H4 (cell line): Measurements from ENCODE around the gene CDKN1C. TPM values are rescaled to one million over a fixed set of nuclear protein-coding genes. Genes with fewer than 3 reads are reported as not detected.
A peak's percentile ranks its signal among the peaks of the same experiment; 100 is the strongest.

Experiments
- DNase-seq: peaks from one replicate; pipeline ENCODE4 v3.0.0-alpha.2; 2015; ENCODE audit warnings: low spot score
- total RNA-seq: library from RNA; depleted of rRNA; stranded (reverse); fragments of >200 nt; shearing (Covaris generic); gene quantifications from 2 replicates; pipeline ENCODE4 v1.2.3, GENCODE V29; 2014

The CDKN1C gene
- total RNA-seq, 1 experiment from 2014 or later = 5.1 TPM

DNA sequence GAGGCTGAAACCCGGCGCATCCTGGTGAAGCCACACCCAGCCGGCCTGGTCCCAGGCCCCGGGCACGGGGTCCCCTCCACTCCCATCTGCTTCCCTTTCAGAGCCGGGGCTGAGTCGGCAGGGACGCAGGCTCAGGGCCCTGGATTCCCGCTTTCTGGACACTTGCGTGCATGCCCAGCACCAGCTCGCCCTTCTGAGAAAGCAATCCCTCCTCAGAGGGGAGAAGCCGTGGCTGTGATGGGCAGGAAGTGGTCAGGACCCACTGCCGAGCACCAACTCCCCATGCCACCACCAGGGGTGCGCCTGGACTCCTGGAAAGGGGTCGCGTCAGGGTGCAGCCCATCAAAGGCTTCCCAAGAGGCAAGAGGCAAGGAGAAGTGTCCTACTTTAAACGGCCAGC is 15.1 kb downstream of the CDKN1C start:
- DNase-seq = no peak

DNA sequence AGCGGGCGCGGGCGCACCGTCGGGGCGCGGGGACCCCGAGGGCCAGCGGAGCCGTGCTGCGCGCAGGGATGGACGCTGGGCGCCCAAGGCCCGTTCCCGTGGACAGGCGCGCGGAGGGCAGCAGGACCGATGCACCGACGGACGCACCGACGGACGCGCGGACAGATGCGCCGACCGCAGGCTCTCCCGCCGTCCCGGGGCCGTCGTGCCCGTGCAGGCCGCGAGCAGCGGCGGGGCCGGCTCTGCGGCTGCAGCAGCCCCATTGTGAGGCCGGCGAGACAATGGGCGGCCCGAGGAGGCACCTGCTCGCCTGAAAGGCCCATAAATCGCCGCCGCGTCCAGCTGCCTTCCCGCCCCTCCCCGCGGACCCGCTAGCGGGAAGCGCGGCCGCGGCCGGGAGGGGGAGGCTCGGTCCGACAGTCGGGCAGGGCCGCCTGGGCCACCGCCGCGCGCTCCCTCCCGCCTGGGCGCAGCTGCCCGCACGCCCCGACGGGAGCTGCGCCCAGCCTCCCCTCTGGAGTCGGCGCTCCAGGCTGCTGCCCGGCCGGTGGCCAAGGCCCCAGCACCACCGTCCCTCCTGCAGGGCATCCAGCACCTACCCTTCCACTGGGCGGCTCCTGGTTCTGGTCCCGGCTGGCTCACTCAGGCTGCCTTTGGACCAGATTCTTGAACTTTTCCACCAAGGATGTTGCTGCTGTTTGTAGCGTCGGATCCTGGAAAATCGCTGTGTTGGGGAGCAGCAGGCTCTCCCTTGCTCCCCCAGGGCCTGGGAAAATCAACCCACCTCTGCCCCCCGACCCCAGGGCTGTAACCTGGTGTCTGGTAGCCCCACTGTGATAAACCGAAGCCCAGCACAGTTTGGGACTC is 15.8 kb downstream of the CDKN1C start:
- DNase-seq = no peak

DNA sequence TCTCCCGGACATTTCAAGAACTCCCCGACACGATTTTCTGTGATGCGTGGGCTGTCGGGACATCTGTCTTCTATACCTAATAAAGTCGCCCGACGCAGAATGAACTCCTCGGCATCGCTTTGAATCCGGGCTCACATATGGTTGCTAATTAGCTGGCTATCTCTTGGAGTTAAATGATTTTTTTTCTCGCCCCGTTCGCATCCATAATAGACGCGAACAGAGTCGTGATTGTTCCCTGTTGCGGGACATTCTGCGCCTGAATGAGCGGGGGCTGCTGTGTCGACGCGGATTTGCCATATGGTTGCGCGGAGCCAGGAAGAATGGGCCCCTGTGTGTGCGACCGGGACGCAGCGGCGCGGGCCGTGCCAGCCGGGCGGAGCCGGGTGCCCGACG is 16.4 kb downstream of the CDKN1C start:
- no peak for DNase-seq

DNA sequence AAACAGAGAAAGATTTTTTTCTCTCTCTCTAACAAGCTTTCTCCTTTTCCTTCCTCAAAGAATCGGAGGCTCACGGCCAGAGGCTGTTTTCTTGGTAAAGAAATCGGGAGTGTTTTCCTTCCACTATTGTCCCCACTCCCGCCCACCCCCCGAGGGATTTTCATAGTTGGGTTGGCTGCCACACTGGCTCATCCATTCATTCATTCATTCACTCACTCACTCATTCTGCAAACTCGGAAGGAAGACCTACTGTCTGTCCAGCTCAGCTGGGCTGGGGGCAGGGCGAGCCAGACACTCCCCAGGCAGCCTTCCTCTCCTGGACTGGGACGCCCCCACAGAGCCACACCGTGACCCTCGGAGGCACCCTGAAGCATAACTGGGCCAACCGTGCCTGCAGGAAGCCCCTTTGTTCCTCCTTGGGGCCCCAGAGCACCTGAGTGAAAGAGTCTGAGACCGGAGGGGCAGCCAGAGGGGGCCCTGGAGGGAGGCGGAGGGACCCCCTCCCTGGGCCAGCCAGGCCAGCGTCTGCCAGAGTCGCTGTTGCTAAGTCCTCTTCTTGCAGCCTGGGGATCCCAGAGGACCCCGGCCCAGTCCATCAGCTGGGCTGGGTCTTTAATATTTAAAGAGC is 17.0 kb downstream of the CDKN1C start:
- DNase-seq = no peak

DNA sequence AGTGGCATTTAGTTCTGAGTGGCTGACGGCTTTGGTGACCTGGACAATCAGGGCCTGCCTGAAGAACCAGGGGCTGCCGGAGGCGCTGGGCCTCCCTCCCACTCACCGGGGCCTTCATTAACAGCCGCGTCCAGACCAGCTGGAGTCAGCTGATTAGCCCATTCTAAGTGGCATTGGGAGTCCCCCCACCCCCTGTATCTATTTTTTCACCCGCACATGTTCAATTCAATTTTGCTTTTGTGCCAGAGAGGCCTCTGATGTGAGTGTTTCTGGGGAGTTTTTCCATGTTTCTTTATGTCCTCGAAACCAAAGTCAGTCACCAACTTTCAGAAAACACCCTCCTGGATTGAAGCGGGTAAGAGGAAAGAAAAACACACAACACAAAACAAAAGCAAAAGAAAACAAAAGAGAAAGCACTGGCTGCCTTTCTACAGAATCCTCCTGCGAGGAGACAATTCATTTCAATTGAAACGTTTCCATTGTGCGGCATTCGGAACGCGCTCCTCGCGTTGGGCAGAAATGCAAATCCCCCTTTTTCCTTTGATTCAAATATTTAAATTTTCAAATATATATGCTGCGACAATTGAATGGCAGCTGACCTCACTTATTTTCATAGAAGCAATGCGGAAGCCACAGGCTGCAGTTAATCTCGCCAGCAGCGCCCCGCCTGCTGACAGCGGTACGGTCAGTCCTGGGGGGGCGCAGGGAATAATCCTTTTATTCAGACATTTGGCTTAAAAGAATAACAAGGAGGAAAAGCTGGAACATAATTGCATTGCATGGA is 17.7 kb downstream of the CDKN1C start:
- no peak for DNase-seq

DNA sequence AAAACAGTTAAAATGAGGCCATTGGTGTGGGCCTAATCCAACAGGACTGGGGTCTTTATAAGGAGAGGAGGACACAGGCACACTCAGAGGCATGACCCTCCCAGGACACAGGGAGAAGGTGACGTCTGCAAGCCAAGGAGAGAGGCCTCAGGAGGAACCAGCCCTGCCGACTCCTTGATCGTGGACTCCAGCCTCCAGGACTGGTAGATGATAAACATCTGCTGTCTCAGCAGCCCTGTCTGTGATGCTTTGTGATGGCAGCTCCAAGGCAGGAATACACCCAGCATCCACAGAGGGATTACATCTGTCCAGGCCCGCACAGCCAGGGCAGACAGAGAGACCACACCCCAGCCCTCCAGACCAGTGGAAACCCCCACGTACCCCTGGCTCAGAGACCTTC is 18.4 kb downstream of the CDKN1C start:
- DNase-seq = no peak

DNA sequence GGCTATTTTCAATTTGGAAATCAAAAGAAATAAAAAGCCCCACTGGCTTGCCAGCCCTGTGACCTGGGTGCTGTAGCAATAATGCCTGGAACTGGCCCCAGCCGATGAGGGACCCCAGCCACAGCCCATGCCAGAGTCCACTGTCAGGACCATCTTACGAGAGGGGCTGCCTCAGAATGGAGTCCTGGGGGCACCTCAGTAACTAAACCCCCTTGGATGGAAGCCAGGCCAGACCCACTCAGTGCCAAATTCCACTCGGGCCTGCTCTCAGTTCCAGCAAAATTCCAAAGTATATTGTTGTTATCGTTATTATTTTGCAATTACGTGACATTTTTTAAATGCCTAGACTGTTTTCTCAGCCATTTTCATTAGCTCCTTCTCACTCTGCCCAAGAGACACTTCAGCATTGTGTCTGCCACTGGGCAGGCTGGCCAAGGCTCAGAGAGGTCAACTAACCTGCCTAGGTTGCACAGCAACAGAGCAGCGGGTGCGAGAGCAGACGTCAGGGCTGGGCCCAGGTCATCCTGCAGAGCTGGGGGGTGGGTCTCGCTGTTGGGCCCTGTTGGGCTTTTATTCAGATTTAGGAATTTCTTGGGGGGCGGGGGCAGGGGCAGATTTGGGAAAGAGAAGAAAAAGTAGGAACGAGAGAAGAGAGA is 19.5 kb downstream of the CDKN1C start:
- no peak for DNase-seq

DNA sequence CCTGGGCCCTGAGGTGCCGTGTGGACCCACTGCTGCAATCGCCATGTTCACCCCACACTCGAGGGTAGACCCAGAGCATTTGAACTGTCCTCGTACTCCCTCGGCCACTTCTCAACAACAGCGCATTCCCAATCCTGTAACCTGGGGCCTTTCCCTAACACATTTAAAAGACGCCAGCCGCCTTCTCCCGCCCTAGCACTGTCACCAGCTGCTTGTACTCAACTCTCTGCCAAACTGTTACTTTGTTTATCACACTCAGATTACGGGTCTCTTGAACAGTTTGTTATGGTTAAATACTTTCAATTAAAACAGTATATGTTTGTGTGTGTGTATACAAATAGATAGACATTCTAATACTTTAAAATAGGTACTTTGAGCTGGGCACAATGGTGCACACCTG is 20.7 kb downstream of the CDKN1C start:
- DNase-seq = no peak

DNA sequence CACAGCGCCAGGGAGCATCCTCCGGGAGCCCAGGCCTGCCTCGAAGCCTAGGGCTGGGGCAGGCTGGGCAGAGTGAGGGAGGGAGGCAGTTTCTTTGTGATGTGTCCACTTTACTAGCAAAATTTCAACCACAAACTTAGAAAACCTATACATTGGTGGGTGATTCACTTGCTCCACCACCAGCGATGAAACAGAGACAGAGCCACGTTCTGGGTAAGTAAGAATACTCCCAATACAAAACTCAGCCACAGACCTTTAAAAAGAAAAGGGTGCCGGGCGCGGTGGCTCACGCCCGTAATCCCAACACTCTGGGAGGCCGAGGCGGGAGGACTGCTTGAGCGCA is 22.3 kb downstream of the CDKN1C start:
- DNase-seq = no peak

DNA sequence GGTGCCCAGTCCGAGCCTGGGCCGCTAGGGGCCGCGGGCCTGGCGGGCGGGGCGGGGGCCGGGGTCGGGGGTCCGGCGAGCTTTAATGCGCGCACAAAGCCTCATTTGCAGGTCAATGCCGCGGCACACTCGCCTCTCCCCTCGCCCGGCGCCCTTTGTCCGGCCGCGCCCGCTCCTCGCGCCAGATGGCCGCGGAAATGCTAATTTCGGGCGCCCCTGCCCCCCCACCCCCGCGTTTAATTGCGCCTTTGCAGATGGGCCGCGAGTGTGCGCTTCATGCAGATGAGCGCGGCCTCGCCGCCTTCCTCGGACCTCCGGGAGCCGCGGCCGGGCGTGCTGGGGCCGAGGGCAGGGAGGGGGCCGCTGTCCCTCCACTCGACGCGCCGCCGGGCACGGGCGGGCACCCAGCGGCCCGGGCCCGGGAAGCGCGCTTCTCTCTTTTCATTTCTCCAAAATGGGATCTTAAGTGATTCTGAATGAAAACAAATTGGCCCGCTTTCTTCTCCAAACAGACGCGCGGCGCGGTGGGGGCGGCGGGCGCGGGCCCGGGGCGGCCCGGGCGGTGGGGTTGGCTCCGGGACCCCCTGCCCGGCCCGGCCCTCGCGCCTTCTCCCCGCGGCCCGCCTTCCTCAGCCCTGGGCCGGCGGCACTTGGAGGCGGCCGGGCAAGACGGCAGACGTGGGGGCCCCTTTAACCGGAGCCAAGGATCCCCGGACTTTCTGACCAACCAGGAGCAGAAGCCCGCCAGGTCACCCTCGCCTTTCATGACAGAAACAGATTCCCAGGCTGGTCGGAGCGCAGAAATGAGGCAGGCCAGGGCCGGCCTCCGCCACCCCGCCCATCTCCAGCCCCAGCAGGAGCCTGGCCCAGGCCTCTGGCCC is 22.9 kb downstream of the CDKN1C start:
- DNase-seq = no peak

DNA sequence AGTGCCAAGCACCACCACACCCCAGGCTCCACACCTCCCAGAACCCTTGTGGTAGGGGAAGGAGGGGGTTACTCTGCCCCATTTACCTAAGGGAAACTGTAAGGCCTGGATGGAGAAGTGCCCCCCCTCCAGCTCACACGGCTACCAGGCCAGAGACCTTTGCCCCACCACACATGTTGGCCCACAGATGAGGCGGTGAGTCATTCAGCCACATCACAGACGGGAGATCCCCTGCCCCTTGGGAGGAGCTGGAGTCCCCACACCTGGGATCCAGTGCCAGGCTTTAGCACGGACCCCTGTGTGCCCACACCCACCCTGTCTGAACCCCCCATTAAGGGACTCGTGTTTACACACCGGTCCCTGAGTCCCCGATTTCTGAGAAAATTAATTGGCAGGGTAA is 24.9 kb downstream of the CDKN1C start:
- DNase-seq = peak; percentile 48

DNA sequence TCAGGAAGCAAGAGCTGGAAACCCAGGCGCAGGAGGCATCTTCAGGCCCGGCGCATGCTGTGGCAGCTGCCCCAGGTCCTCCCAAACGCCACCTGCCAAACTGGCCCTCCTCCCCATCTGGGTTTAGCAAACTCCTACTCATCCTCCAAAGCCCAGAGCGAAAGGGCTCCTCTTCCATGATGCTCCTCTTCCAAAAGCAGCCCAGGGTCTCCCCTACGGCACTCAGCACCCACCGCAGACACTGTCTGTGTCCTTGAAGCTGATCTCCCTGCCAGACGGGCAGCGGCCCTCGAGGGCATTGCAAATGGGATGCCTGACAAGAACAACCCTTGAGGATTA is 25.9 kb downstream of the CDKN1C start:
- no peak for DNase-seq

DNA sequence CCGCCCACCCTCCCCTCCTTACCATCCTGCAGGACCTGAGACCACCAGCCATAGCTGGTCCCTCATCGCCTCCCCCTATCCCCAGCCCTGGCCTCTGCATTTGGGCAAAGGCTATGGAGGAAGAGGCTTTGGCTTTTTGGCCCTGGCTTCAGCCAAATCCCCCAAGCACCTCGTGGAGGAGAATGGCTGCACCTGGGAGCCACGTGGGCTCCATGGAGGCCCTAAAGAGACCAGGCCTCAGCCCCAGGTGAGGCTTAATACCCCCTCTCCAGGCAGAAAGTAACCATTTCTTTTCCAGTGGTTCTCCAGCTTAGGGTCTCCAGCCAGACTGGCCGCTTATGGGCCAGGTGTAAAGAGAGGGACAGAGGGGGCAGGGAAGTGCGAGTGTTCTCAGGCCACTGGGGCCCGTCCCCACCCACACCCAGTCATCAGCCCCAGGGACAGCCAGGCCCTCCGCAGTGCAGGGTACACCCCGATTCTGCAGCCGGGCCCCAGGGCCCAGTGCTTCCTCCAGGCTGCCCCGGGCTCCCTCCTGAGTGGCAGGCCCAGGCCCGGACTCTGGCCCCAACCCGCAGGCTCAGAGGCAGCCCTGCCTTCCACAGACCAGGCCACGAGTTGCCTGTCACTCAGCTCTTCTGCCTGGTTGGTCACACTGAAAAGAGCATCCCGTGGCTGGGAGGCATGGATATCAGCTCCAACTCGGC is 26.4 kb downstream of the CDKN1C start:
- no peak for DNase-seq

DNA sequence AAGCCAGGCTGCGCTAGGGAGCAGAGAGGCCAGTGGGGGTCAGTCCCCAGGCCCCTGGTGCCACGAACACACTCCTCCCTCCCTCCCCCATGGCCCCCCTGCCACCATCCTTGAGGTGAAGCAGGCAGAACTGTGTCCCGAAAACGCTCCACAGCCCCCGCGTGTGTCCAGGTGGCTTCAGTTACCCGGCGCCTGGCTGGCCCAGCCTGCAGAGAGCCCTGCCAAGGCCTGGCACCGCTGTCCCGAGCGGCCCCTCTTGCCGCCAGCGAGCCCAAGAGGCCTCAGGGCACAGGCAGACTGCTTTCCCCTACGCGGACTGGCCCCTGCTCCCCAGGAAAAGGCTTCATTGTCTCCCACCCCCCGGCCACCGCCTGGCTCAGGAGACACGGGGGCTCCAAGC is 27.7 kb downstream of the CDKN1C start:
- DNase-seq = no peak

DNA sequence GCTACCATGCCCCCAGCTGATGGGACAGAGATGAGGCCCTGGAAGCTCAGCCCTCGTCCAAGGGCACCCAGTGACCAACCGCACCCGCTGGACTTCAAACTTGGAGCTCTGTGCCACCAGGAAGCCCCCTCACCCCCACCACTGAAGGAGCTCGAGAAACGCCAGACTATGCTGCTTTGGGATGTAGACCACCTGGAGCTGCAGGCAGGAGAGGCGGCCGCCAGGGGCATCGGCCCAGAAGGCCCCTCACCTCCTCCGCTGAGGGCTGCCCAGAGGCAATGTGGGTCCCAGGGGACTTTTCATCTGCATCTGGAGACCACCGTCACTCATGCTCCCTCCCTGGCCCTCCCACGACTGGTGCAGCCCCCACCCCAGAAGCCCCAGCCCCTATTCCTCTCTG is 28.3 kb downstream of the CDKN1C start:
- DNase-seq = no peak

DNA sequence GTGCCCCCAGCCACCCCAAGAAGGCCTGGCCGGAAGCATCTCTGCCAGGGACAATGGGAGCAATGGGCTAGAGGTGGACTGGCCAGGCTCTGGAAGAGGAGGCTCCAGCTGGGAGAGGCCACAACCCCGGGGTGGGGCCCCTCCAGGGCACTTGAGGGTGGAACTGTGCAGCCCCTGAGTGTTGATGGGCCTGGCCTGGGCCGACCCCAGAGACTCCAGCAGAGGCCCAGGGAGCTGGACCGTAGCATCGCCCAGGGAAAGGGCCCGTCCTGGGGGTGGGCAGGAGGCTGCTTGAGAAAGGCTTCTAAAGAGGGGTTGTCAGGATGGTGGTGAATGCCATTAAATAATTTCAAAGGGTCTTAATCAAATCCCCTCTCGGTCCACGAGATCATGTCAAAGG is 30.4 kb downstream of the CDKN1C start:
- no peak for DNase-seq

DNA sequence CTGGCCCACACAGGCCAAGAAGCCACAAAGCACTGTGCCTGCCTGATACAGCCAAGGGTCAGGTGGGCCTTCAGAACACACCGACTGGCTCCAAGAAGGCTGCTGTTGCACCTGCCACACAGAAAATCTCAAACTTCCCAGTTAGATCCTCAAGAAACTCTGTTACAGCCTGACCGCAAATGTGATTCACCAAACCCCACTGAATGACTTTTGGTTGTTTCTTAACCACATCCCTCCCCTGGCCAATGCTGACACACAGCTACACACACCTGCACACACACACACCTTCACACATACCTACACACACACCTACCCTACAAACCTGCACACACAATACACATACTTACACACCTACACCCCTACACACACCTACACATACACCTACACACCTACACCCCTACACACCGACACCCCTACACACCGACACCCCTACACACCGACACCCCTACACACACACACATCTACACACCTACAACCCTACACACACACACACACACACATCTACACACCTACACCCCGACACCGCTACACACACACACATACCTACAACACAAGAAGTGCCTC is 31.5 kb downstream of the CDKN1C start:
- DNase-seq = no peak

DNA sequence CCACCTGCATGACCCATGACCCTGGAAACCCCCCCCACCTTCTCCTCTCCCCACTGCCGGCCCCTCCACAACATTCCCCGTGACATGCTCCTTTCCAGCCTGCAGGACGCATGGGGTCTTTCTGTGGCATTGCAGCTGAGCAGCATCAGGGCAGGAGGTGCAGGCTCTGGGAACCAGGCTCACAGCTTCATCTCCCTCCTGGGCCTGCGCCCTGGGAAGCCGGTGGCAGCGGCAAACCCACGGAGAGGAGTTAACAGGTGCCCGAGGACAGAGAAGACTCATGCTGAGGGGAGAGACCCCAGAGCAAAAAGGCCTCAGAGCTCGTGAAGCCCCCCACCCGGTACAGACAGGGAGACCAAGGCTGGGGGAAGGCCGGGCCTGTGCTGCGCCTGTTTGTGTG is 32.2 kb downstream of the CDKN1C start:
- DNase-seq = no peak

DNA sequence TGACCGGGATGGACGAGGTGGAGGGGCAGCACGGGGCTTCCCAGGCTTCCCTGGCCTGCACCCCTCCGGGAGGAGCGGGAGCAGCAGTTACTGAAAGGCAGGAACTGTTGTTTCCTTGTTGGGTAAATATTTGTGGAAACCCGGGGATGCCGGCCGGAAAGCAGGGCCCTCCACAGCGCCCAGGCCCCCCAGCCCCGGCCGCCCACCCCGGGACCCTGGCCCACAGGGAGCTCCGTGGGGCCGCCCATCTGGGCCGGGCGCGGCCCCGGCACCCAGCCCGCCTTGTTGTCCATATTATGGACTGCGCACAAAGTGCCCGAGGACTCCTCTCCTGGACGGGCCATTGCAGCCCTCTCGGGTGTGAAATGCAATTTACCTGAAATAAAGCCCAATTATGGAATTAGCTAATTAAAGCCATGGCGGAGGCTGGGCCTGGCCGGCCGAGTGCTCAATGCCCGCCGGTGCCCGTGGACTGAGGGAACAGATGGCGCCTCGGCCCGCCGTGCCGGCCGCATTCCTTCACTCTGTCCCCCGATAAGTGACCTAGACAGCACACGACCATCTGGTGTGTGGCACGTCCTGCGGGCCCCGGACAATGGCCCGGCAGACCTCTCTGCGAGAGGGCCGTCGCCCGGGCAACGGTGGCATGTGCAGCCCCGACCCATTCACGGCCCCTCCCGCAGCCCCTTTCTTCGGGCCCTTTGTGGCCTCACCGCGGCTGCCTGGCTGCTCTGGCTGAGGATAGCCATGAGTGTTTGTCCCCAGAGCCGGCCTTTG is 35.4 kb downstream of the CDKN1C start:
- no peak for DNase-seq

DNA sequence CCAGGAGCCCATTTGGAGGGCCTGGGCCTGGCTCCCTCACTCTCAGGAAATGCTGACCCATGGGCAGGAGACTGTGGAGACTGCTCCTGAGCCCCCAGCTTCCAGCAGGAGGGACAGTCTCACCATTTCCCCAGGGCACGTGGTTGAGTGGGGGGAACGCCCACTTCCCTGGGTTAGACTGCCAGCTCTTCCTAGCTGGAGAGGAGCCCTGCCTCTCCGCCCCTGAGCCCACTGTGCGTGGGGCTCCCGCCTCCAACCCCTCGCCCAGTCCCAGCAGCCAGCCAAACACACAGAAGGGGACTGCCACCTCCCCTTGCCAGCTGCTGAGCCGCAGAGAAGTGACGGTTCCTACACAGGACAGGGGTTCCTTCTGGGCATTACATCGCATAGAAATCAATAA is 37.1 kb downstream of the CDKN1C start:
- DNase-seq = no peak
